Muscle of leg (tissue), 16 donors: ENCODE data around the gene AP2M1. TPM values are rescaled to one million over a fixed set of nuclear protein-coding genes. Genes with fewer than 3 reads are reported as not detected.

Experiments used
- DNase-seq: peaks from one replicate; pipeline ENCODE4 v3.0.0; 2013
- H3K27ac ChIP-seq: one replicate; pipeline ENCODE4 v1.5.1; 2013; ENCODE audit warnings: mild to moderate bottlenecking, low read length, control low read depth
- H3K27me3 ChIP-seq: one replicate; pipeline ENCODE4 v1.6.1; 2013; ENCODE audit warnings: low read length; ENCODE audit not compliant: control insufficient read depth, insufficient read depth
- H3K36me3 ChIP-seq: one replicate; pipeline ENCODE4 v1.6.1; 2013; ENCODE audit warnings: low read length; ENCODE audit not compliant: control insufficient read depth, insufficient read depth
- H3K4me1 ChIP-seq: one replicate; pipeline ENCODE4 v1.6.1; 2013; ENCODE audit warnings: low read length; ENCODE audit not compliant: control insufficient read depth, insufficient read depth
- H3K4me3 ChIP-seq: one replicate; pipeline ENCODE4 v1.5.1; 2013; ENCODE audit warnings: low read length, control low read depth
- H3K9me3 ChIP-seq: replicated peaks from 2 replicates; pipeline ENCODE4 v1.6.1; 2013; ENCODE audit warnings: low read depth, low read length; ENCODE audit not compliant: control insufficient read depth
- WGBS: methylation state at CpG from one replicate; pipeline ENCODE4 v1.1.5; 2013; ENCODE audit warnings: missing lambda C conversion rate; ENCODE audit not compliant: insufficient coverage; 5-methylcytosine and 5-hydroxymethylcytosine counted together
- long read RNA-seq, 11 donors: transcript quantifications; one replicate each; lab custom pipeline, GENCODE V29; 2026
- polyA plus RNA-seq, 8 donors: library from polyadenylated mRNA; unstranded; fragments of 120-200 nt; gene quantifications; one replicate each; pipeline versions ENCODE4 v1.2.1 to v1.2.3, GENCODE V29; 2013; ENCODE audit warnings: inconsistent platforms in 1 of 8, low replicate concordance in 1 of 8; ENCODE audit not compliant: insufficient read length in 8 of 8, insufficient read depth in 1 of 8
- total RNA-seq: library from RNA; stranded (reverse); fragments of 120-200 nt; gene quantifications from one replicate; pipeline ENCODE4 v1.2.4, GENCODE V29; 2013

The AP2M1 gene
- total RNA-seq (130 TPM), polyA plus RNA-seq (100 to 1,000 TPM; 191 to 255 (median 218) TPM)
- long read RNA-seq, donor 1, transcript AP2M1-202 (11 exons, 2,091 nt), result major isoform, 23 of 35 reads
- long read RNA-seq, donor 1, partial matches to known transcripts, result 10 of 35 reads
- long read RNA-seq, donor 1, other reads (novel, unspliced or antisense), result 0 of 35 reads
- long read RNA-seq, donor 2, partial matches to known transcripts, result 0 of 5 reads
- long read RNA-seq, donor 2, other reads (novel, unspliced or antisense), result 0 of 5 reads
- long read RNA-seq, donor 3, transcript AP2M1-202 (11 exons, 2,091 nt), result major isoform, 47 of 52 reads
- long read RNA-seq, donor 3, partial matches to known transcripts, result 0 of 52 reads
- long read RNA-seq, donor 3, other reads (novel, unspliced or antisense), result 0 of 52 reads
- long read RNA-seq, donor 4, transcript AP2M1-202 (11 exons, 2,091 nt), result major isoform, 42 of 57 reads
- long read RNA-seq, donor 4, partial matches to known transcripts, result 6 of 57 reads
- long read RNA-seq, donor 4, other reads (novel, unspliced or antisense), result 0 of 57 reads
- long read RNA-seq, donor 5, transcript AP2M1-202 (11 exons, 2,091 nt), result major isoform, 128 of 159 reads
- long read RNA-seq, donor 5, partial matches to known transcripts, result 23 of 159 reads
- long read RNA-seq, donor 5, other reads (novel, unspliced or antisense), result 0 of 159 reads
- long read RNA-seq, donor 6, transcript AP2M1-202 (11 exons, 2,091 nt), result major isoform, 88 of 127 reads
- long read RNA-seq, donor 6, transcript AP2M1-214 (3 exons, 684 nt), result minor isoform, 5 of 127 reads
- long read RNA-seq, donor 6, partial matches to known transcripts, result 29 of 127 reads
- long read RNA-seq, donor 6, other reads (novel, unspliced or antisense), result 0 of 127 reads
- long read RNA-seq, donor 7, transcript AP2M1-202 (11 exons, 2,091 nt), result major isoform, 64 of 94 reads
- long read RNA-seq, donor 7, transcript AP2M1-214 (3 exons, 684 nt), result minor isoform, 5 of 94 reads
- long read RNA-seq, donor 7, partial matches to known transcripts, result 19 of 94 reads
- long read RNA-seq, donor 7, other reads (novel, unspliced or antisense), result 0 of 94 reads
- long read RNA-seq, donor 8, transcript AP2M1-202 (11 exons, 2,091 nt), result major isoform, 33 of 39 reads
- long read RNA-seq, donor 8, partial matches to known transcripts, result 5 of 39 reads
- long read RNA-seq, donor 8, other reads (novel, unspliced or antisense), result 0 of 39 reads
- long read RNA-seq, donor 9, transcript AP2M1-202 (11 exons, 2,091 nt), result major isoform, 32 of 56 reads
- long read RNA-seq, donor 9, transcript AP2M1-214 (3 exons, 684 nt), result minor isoform, 6 of 56 reads
- long read RNA-seq, donor 9, partial matches to known transcripts, result 17 of 56 reads
- long read RNA-seq, donor 9, other reads (novel, unspliced or antisense), result 0 of 56 reads
- long read RNA-seq, donor 10, transcript AP2M1-207 (10 exons, 1,950 nt), result minor isoform, 5 of 49 reads
- long read RNA-seq, donor 10, transcript AP2M1-202 (11 exons, 2,091 nt), result major isoform, 41 of 49 reads
- long read RNA-seq, donor 10, partial matches to known transcripts, result 0 of 49 reads
- long read RNA-seq, donor 10, other reads (novel, unspliced or antisense), result 0 of 49 reads
- long read RNA-seq, donor 11, transcript AP2M1-202 (11 exons, 2,091 nt), result major isoform, 48 of 51 reads
- long read RNA-seq, donor 11, partial matches to known transcripts, result 0 of 51 reads
- long read RNA-seq, donor 11, other reads (novel, unspliced or antisense), result 0 of 51 reads

DNA sequence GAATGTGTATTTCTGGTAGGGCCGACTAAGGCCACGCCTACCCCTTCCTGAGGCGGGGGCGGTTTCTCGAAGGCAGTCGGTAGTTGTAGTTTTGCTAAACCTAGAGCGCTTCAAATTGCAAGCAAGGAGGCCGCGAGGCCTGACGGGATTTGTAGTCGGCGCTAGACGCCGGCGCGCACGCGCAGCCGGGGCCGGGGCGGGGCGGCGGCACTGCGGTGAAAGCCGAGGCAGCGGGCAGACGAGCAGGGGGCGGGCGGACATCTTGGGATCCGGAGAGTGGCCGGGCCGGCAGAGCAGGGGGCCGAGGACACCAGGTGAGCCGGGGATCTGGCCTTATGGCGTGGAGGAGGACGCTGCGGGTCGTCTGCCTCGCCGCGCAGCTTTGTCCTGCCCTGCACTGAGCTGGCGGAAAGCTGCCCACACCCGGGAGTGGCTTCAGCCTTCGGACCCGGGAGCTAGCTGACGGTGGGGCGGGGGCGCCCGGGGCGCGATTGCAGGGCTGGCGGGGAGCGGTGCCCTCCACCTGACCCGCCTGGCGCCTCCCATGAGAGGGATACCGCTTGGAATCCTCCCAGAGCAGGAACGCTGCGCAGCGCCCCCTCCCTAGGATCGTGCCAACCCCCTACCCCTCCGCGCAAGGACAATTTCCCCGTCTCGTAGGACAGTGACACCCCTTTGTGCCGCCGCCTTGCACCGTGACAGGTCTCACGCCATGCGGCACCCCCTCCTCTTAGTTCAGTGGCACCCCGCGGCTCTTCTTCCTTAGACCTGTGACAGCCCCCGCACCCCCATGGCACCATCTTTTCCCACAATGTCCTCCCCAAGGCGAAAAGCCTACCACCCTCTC is at the start of gene AP2M1:
TSS of gene AP2M1 (plus strand) at position 210 of the 847 bp plus-strand sequence. CDS start 2,139 bp downstream, outside the sequence.
- under 1% methylated on average over 73 of the region's 73 CpGs for WGBS
- no peaks in the 10 kb centered on the region for H3K9me3 ChIP-seq
- H3K36me3 ChIP-seq, result peaks cover 65% of the 10 kb centered on the region
- H3K27me3 ChIP-seq, result no peaks in the 10 kb centered on the region
- H3K4me3 ChIP-seq, result peak within 1 kb of the TSS; percentile 61
- H3K4me1 ChIP-seq, result peaks cover 39% of the 10 kb centered on the region
- H3K27ac ChIP-seq, result peak within 1 kb of the TSS; percentile 74
- DNase-seq, result peak; percentile 100

DNA sequence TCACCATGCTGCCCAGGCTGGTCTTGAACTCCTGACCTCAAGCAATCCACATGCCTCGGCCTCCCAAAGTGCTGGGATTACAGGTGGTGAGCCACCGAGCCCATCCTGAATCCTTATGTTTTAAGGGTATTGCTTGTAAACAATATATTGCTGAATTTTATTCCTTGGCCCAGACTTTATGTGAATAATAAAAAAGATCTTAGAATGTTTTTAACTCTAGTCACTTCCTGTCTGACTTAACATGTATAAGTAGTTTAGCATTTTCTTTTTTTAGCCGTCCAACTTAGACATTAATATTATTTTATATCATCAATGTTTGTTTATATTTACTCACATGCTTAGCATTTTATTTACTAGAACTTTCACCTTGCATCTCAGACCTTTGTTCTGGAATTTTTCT is 48.6 kb upstream of the AP2M1 start:
- H3K27me3 ChIP-seq, result no peaks in the 10 kb centered on the region
- H3K9me3 ChIP-seq, result no peaks in the 10 kb centered on the region
- H3K4me3 ChIP-seq, result no peak overlapping the region
- WGBS, result no CpG with 5 or more reads among the region's 3 CpGs
- no peak overlapping the region for H3K27ac ChIP-seq
- H3K36me3 ChIP-seq, result no peaks in the 10 kb centered on the region
- no peaks in the 10 kb centered on the region for H3K4me1 ChIP-seq
- DNase-seq, result no peak

DNA sequence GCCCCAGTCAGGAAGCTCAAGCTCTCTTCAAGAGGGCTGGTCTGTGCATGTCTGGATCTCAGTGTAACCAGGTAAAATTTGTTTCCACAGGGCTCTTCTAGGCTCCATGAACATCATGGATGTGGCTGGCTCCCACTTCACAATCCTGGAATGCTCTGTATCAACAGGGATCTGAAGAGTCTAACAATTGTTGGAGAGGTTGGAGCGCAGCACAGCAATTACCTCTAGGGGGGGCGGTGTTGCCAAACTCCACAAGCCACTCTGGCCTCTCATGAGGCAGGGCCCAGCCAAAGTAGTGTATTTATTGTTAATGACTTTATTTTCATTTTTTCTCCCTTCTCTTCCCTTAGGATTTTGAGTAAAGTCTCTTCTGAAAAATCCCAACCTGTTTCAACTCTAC is 45.6 kb upstream of the AP2M1 start:
- Histone ChIP-seq H3K4me1 (peaks cover 2% of the 10 kb centered on the region), H3K36me3 (no peaks in the 10 kb centered on the region), H3K27ac (no peak overlapping the region), H3K4me3 (no peak overlapping the region), H3K9me3 (no peaks in the 10 kb centered on the region), H3K27me3 (no peaks in the 10 kb centered on the region)
- DNase-seq, result peak; percentile 41
- no CpG with 5 or more reads among the region's 2 CpGs for WGBS

GRCh38 chr3:184132945-184133344 is 41.7 kb upstream of the AP2M1 start:
- DNase-seq, result no peak
- peaks cover 9% of the 10 kb centered on the region for H3K4me1 ChIP-seq
- no peaks in the 10 kb centered on the region for H3K27me3 ChIP-seq
- no CpG with 5 or more reads among the region's 4 CpGs for WGBS
- H3K4me3 ChIP-seq, result no peak overlapping the region
- peaks cover 8% of the 10 kb centered on the region for H3K36me3 ChIP-seq
- H3K9me3 ChIP-seq, result no peaks in the 10 kb centered on the region
- no peak overlapping the region for H3K27ac ChIP-seq

GRCh38 chr3:184133840-184134745 is 40.6 kb upstream of the AP2M1 start:
- no peaks in the 10 kb centered on the region for H3K9me3 ChIP-seq
- peaks cover 9% of the 10 kb centered on the region for H3K4me1 ChIP-seq
- peak overlapping the region; percentile 65 for H3K4me3 ChIP-seq
- H3K36me3 ChIP-seq, result peaks cover 13% of the 10 kb centered on the region
- 0% methylated on average over 30 of the region's 37 CpGs for WGBS
- peak overlapping the region; percentile 91 for H3K27ac ChIP-seq
- DNase-seq, result peak; percentile 96
- no peaks in the 10 kb centered on the region for H3K27me3 ChIP-seq

GRCh38 chr3:184134746-184135148 is 39.9 kb upstream of the AP2M1 start:
- 0% methylated on average over 17 of the region's 21 CpGs for WGBS
- Histone ChIP-seq H3K27me3 (no peaks in the 10 kb centered on the region), H3K27ac (peak overlapping the region; percentile 91), H3K4me3 (peak overlapping the region; percentile 65), H3K36me3 (peaks cover 13% of the 10 kb centered on the region), H3K9me3 (no peaks in the 10 kb centered on the region), H3K4me1 (peaks cover 9% of the 10 kb centered on the region)
- no peak for DNase-seq

DNA sequence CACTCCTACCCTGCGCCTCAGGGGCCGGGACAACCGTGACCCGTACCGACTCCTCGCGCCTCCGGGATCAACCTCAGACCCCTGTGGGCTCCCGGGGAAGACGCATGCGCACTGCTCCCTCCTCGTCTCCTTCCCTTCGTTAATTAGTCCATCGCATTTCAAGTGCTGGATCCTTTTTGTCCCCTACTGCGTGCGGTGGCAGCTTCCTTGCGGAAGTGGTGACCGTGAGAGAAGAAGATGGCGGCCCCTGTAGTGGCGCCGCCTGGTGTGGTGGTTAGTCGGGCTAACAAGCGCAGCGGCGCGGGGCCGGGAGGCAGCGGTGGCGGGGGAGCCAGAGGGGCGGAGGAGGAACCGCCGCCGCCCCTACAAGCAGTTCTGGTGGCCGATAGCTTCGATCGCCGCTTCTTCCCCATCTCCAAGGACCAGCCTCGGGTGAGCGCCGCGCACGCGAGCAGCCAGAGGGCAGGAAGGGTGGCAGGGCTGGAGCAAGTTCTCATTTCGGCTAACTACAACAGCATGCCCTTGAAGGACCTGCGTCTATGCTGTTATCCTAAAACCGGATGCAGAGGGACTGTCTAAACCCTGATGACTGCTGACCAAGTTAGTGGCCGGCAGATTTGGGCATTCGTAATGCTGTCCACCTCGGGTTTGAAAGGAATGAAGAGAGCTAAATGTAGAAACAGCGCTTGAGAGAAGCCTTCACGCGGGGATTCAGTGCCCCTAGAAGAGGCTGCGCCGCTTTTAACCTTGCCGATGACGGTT is 39.3 kb upstream of the AP2M1 start, which contains the start of gene EIF2B5:
TSS of gene EIF2B5 (plus strand) at position 210 of the 762 bp plus-strand sequence. CDS start at position 238, 28 bp downstream.
- Histone ChIP-seq H3K36me3 (peaks cover 19% of the 10 kb centered on the region), H3K27ac (peak within 1 kb of the TSS; percentile 91), H3K4me3 (peak within 1 kb of the TSS; percentile 65), H3K9me3 (no peaks in the 10 kb centered on the region), H3K4me1 (peaks cover 9% of the 10 kb centered on the region), H3K27me3 (no peaks in the 10 kb centered on the region)
- under 1% methylated on average over 33 of the region's 56 CpGs for WGBS
- peak; percentile 99 for DNase-seq
